ENCODE measurements around the gene LAD1.
A peak's percentile ranks its signal among the peaks of the same experiment; 100 is the strongest.

The LAD1 gene

GRCh38 chr1:201366696-201367095 lies 32.4 kb downstream of the LAD1 start:
- no peak for DNase-seq (ENCODE audit: low spot score)

- no peak for DNase-seq (ENCODE audit: low spot score)
These were observed 33.9 kb downstream of the LAD1 start for GRCh38 chr1:201365251-201365650.

- DNase-seq (ENCODE audit: low spot score): no peak
These were observed 34.4 kb downstream of the LAD1 start for GRCh38 chr1:201364808-201365105.

GRCh38 chr1:201363467-201363866 lies 35.7 kb downstream of the LAD1 start:
- no peak for DNase-seq (ENCODE audit: low spot score)

GRCh38 chr1:201362906-201363305 lies 36.2 kb downstream of the LAD1 start:
- DNase-seq (ENCODE audit: low spot score): no peak

- peak; percentile 51 for DNase-seq (ENCODE audit: low spot score)
These were observed 37.2 kb downstream of the LAD1 start for GRCh38 chr1:201361652-201362504.

GRCh38 chr1:201360901-201361651 lies 38.0 kb downstream of the LAD1 start:
- DNase-seq (ENCODE audit: low spot score): no peak

- DNase-seq (ENCODE audit: low spot score): no peak
These were observed 38.6 kb downstream of the LAD1 start for GRCh38 chr1:201360486-201360885.

- no peak for DNase-seq (ENCODE audit: low spot score)
These were observed 39.3 kb downstream of the LAD1 start for GRCh38 chr1:201359873-201360210.

- no peak for DNase-seq (ENCODE audit: low spot score)
These were observed 39.9 kb downstream of the LAD1 start for GRCh38 chr1:201359031-201359872.

- no peak for DNase-seq (ENCODE audit: low spot score)
These were observed 40.5 kb downstream of the LAD1 start for GRCh38 chr1:201358596-201358995.

GRCh38 chr1:201357636-201358348 lies 41.3 kb downstream of the LAD1 start:
- DNase-seq (ENCODE audit: low spot score): no peak

- DNase-seq (ENCODE audit: low spot score): no peak
These were observed 41.9 kb downstream of the LAD1 start for GRCh38 chr1:201357211-201357610.

GRCh38 chr1:201356701-201357100 lies 42.4 kb downstream of the LAD1 start:
- no peak for DNase-seq (ENCODE audit: low spot score)

GRCh38 chr1:201356236-201356635 lies 42.9 kb downstream of the LAD1 start:
- no peak for DNase-seq (ENCODE audit: low spot score)

- no peak for DNase-seq (ENCODE audit: low spot score)
These were observed 43.7 kb downstream of the LAD1 start for GRCh38 chr1:201355471-201355870.

- DNase-seq (ENCODE audit: low spot score): no peak
These were observed 44.2 kb downstream of the LAD1 start for GRCh38 chr1:201354901-201355295.

GRCh38 chr1:201354151-201354900 lies 44.8 kb downstream of the LAD1 start:
- DNase-seq (ENCODE audit: low spot score): no peak

- DNase-seq (ENCODE audit: low spot score): no peak
These were observed 45.8 kb downstream of the LAD1 start for GRCh38 chr1:201353186-201353940.

- no peak for DNase-seq (ENCODE audit: low spot score)
These were observed 47.5 kb downstream of the LAD1 start for GRCh38 chr1:201351617-201352016.

Measured in SK-N-DZ (cell line).